Measurements from ENCODE around the gene COL26A1.
"Not testable (repeated sequence)": the region's sequence is repeated elsewhere in the genome, so short reads cannot be mapped to it uniquely, and the experiment has no call there.

The COL26A1 gene

GRCh38 chr7:101428093-101428866, 65.6 kb downstream of the COL26A1 start:
- Histone ChIP-seq H3K23ac (ENCODE audit: low read length) (no peak overlapping the region), H3K14ac (ENCODE audit: low read length) (no peak overlapping the region), H3K36me3 (ENCODE audit: control insufficient read depth in 1 of 2, insufficient read depth in 2 of 2, low read length in 2 of 2) (peaks cover 5 to 7% of the 10 kb centered on the region in 2 experiments), H3K9me3 (ENCODE audit: insufficient read depth, low read depth, low read length) (peaks cover 2% of the 10 kb centered on the region), H3K18ac (ENCODE audit: low read length) (no peak overlapping the region), H3K27me3 (ENCODE audit: insufficient read depth, low read length) (no peaks in the 10 kb centered on the region), H3K9ac (ENCODE audit: low read length) (no peak overlapping the region), H3K4ac (ENCODE audit: low read depth, low read length) (no peak overlapping the region), H2BK12ac (ENCODE audit: low read length) (no peak overlapping the region), H2AFZ (ENCODE audit: insufficient read depth, low read length, poor library complexity) (no peak overlapping the region), H2AK5ac (ENCODE audit: low read length) (no peak overlapping the region), H3K27ac (ENCODE audit: low read depth, low read length) (no peak overlapping the region), H4K91ac (ENCODE audit: low read depth, low read length) (no peak overlapping the region), H3K4me1 (ENCODE audit: control insufficient read depth in 1 of 2, insufficient read depth in 2 of 2, low read length in 2 of 2) (no peaks in the 10 kb centered on the region), H2BK5ac (ENCODE audit: low read depth, low read length, poor library complexity) (no peak overlapping the region), H3K4me3 (ENCODE audit: low read depth, low read length) (no peak overlapping the region), H3K4me2 (ENCODE audit: low read length) (no peak overlapping the region), H4K8ac (ENCODE audit: low read depth, low read length) (no peak overlapping the region), H3K79me2 (ENCODE audit: control insufficient read depth, insufficient read depth, low read length, poor library complexity) (no peaks in the 10 kb centered on the region), H3K79me1 (ENCODE audit: low read length) (no peaks in the 10 kb centered on the region), H2BK120ac (ENCODE audit: insufficient read depth, low read length, poor library complexity) (no peak overlapping the region), H4K12ac (ENCODE audit: low read depth, low read length) (no peak overlapping the region)
- peak; percentile 51 to 68 for DNase-seq
- WGBS (ENCODE audit: extremely low coverage, insufficient coverage, insufficient read length): 100% methylated on average over 2 of the region's 11 CpGs

- H3K4ac ChIP-seq (ENCODE audit: low read depth, low read length): no peak overlapping the region
- peak; percentile 59 to 66 for DNase-seq
- peaks cover 5% of the 10 kb centered on the region for H3K79me1 ChIP-seq (ENCODE audit: low read length)
- no peak overlapping the region for H3K27ac ChIP-seq (ENCODE audit: low read depth, low read length)
- H2BK120ac ChIP-seq (ENCODE audit: insufficient read depth, low read length, poor library complexity): no peak overlapping the region
- no peak overlapping the region for H3K14ac ChIP-seq (ENCODE audit: low read length)
- H4K8ac ChIP-seq (ENCODE audit: low read depth, low read length): no peak overlapping the region
- H3K18ac ChIP-seq (ENCODE audit: low read length): no peak overlapping the region
- H2BK5ac ChIP-seq (ENCODE audit: low read depth, low read length, poor library complexity): no peak overlapping the region
- peaks cover 0 to 2% of the 10 kb centered on the region in 2 experiments for H3K36me3 ChIP-seq (ENCODE audit: control insufficient read depth in 1 of 2, insufficient read depth in 2 of 2, low read length in 2 of 2)
- H3K79me2 ChIP-seq (ENCODE audit: control insufficient read depth, insufficient read depth, low read length, poor library complexity): peaks cover 1% of the 10 kb centered on the region
- no peak overlapping the region for H3K9ac ChIP-seq (ENCODE audit: low read length)
- no peaks in the 10 kb centered on the region for H3K27me3 ChIP-seq (ENCODE audit: insufficient read depth, low read length)
- H4K91ac ChIP-seq (ENCODE audit: low read depth, low read length): no peak overlapping the region
- no peak overlapping the region for H3K4me3 ChIP-seq (ENCODE audit: low read depth, low read length)
- no peak overlapping the region for H3K23ac ChIP-seq (ENCODE audit: low read length)
- H2BK12ac ChIP-seq (ENCODE audit: low read length): no peak overlapping the region
- WGBS (ENCODE audit: extremely low coverage, insufficient coverage, insufficient read length): no CpG with 5 or more reads among the region's 3 CpGs
- no peak overlapping the region for H4K12ac ChIP-seq (ENCODE audit: low read depth, low read length)
- H2AK5ac ChIP-seq (ENCODE audit: low read length): no peak overlapping the region
- no peak overlapping the region for H2AFZ ChIP-seq (ENCODE audit: insufficient read depth, low read length, poor library complexity)
- H3K4me2 ChIP-seq (ENCODE audit: low read length): no peak overlapping the region
- H3K9me3 ChIP-seq (ENCODE audit: insufficient read depth, low read depth, low read length): no peaks in the 10 kb centered on the region
- peaks cover 8 to 12% of the 10 kb centered on the region in 2 experiments for H3K4me1 ChIP-seq (ENCODE audit: control insufficient read depth in 1 of 2, insufficient read depth in 2 of 2, low read length in 2 of 2)
Measured at GRCh38 chr7:101432316-101432715, 69.6 kb downstream of the COL26A1 start.

- DNase-seq: no peak
- H2BK12ac ChIP-seq (ENCODE audit: low read length): no peak overlapping the region
- peaks cover 0 to 2% of the 10 kb centered on the region in 2 experiments for H3K36me3 ChIP-seq (ENCODE audit: control insufficient read depth in 1 of 2, insufficient read depth in 2 of 2, low read length in 2 of 2)
- no peak overlapping the region for H3K4me2 ChIP-seq (ENCODE audit: low read length)
- no peak overlapping the region for H3K4me3 ChIP-seq (ENCODE audit: low read depth, low read length)
- H3K79me1 ChIP-seq (ENCODE audit: low read length): peaks cover 5% of the 10 kb centered on the region
- H2AK5ac ChIP-seq (ENCODE audit: low read length): no peak overlapping the region
- no peak overlapping the region for H4K91ac ChIP-seq (ENCODE audit: low read depth, low read length)
- H2AFZ ChIP-seq (ENCODE audit: insufficient read depth, low read length, poor library complexity): no peak overlapping the region
- no peak overlapping the region for H3K4ac ChIP-seq (ENCODE audit: low read depth, low read length)
- peaks cover 8 to 12% of the 10 kb centered on the region in 2 experiments for H3K4me1 ChIP-seq (ENCODE audit: control insufficient read depth in 1 of 2, insufficient read depth in 2 of 2, low read length in 2 of 2)
- H4K12ac ChIP-seq (ENCODE audit: low read depth, low read length): no peak overlapping the region
- no peak overlapping the region for H2BK5ac ChIP-seq (ENCODE audit: low read depth, low read length, poor library complexity)
- no peak overlapping the region for H2BK120ac ChIP-seq (ENCODE audit: insufficient read depth, low read length, poor library complexity)
- no peaks in the 10 kb centered on the region for H3K9me3 ChIP-seq (ENCODE audit: insufficient read depth, low read depth, low read length)
- H3K79me2 ChIP-seq (ENCODE audit: control insufficient read depth, insufficient read depth, low read length, poor library complexity): peaks cover 1% of the 10 kb centered on the region
- H3K18ac ChIP-seq (ENCODE audit: low read length): no peak overlapping the region
- no peak overlapping the region for H3K27ac ChIP-seq (ENCODE audit: low read depth, low read length)
- H3K23ac ChIP-seq (ENCODE audit: low read length): no peak overlapping the region
- H3K14ac ChIP-seq (ENCODE audit: low read length): no peak overlapping the region
- no peaks in the 10 kb centered on the region for H3K27me3 ChIP-seq (ENCODE audit: insufficient read depth, low read length)
- no CpG with 5 or more reads among the region's 4 CpGs for WGBS (ENCODE audit: extremely low coverage, insufficient coverage, insufficient read length)
- H4K8ac ChIP-seq (ENCODE audit: low read depth, low read length): no peak overlapping the region
- H3K9ac ChIP-seq (ENCODE audit: low read length): no peak overlapping the region
Measured at GRCh38 chr7:101433688-101434087, 71.0 kb downstream of the COL26A1 start.

GRCh38 chr7:101434155-101434554, 71.5 kb downstream of the COL26A1 start:
- H4K8ac ChIP-seq (ENCODE audit: low read depth, low read length); H2BK5ac ChIP-seq (ENCODE audit: low read depth, low read length, poor library complexity); H4K12ac ChIP-seq (ENCODE audit: low read depth, low read length); H2BK120ac ChIP-seq (ENCODE audit: insufficient read depth, low read length, poor library complexity); H4K91ac ChIP-seq (ENCODE audit: low read depth, low read length); H3K79me2 ChIP-seq (ENCODE audit: control insufficient read depth, insufficient read depth, low read length, poor library complexity); H3K4me3 ChIP-seq (ENCODE audit: low read depth, low read length); H3K9ac ChIP-seq (ENCODE audit: low read length); H3K23ac ChIP-seq (ENCODE audit: low read length); H3K4me2 ChIP-seq (ENCODE audit: low read length); H3K36me3 ChIP-seq (ENCODE audit: control insufficient read depth in 1 of 2, insufficient read depth in 2 of 2, low read length in 2 of 2); H3K27ac ChIP-seq (ENCODE audit: low read depth, low read length); DNase-seq; H3K79me1 ChIP-seq (ENCODE audit: low read length); H2BK12ac ChIP-seq (ENCODE audit: low read length); H3K18ac ChIP-seq (ENCODE audit: low read length); H3K9me3 ChIP-seq (ENCODE audit: insufficient read depth, low read depth, low read length); H3K27me3 ChIP-seq (ENCODE audit: insufficient read depth, low read length); H2AK5ac ChIP-seq (ENCODE audit: low read length); H3K14ac ChIP-seq (ENCODE audit: low read length); H3K4ac ChIP-seq (ENCODE audit: low read depth, low read length); H2AFZ ChIP-seq (ENCODE audit: insufficient read depth, low read length, poor library complexity): not testable (repeated sequence)
- H3K4me1 ChIP-seq (ENCODE audit: control insufficient read depth in 1 of 2, insufficient read depth in 2 of 2, low read length in 2 of 2): peaks cover 8 to 12% of the 10 kb centered on the region in 2 experiments
- 100% methylated on average over 2 of the region's 8 CpGs for WGBS (ENCODE audit: extremely low coverage, insufficient coverage, insufficient read length)
